ENCODE data around the gene FAM170B.

The FAM170B gene

GRCh38 chr10:49151025-49151445 is 17.2 kb upstream of the FAM170B start:
- peak; percentile 70 for DNase-seq

- peak; percentile 52 for DNase-seq
Measured at GRCh38 chr10:49150426-49150825, 16.6 kb upstream of the FAM170B start.

GRCh38 chr10:49149881-49150280 is 16.1 kb upstream of the FAM170B start:
- no peak for DNase-seq

GRCh38 chr10:49144058-49144720 is 10.4 kb upstream of the FAM170B start:
- DNase-seq = no peak

DNA sequence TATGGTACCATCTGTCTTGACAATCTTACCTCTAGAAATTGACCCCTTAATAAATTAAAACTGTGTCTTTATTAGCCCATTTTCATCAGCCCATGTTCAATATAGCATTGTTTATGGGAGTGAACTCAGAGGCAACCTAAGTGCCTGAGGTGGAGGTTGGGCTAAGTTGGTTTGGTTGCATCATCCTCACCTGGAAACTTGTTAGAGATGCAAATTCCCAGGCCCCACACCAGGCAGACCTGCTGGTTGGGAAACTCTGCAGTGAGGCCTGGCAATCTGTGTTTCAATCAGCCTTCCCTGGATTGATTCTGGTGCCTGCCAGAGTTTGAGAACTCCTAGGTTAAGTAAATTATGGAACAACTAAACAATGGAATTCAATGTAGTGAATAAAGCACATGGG is 9.4 kb upstream of the FAM170B start:
- DNase-seq = no peak

DNA sequence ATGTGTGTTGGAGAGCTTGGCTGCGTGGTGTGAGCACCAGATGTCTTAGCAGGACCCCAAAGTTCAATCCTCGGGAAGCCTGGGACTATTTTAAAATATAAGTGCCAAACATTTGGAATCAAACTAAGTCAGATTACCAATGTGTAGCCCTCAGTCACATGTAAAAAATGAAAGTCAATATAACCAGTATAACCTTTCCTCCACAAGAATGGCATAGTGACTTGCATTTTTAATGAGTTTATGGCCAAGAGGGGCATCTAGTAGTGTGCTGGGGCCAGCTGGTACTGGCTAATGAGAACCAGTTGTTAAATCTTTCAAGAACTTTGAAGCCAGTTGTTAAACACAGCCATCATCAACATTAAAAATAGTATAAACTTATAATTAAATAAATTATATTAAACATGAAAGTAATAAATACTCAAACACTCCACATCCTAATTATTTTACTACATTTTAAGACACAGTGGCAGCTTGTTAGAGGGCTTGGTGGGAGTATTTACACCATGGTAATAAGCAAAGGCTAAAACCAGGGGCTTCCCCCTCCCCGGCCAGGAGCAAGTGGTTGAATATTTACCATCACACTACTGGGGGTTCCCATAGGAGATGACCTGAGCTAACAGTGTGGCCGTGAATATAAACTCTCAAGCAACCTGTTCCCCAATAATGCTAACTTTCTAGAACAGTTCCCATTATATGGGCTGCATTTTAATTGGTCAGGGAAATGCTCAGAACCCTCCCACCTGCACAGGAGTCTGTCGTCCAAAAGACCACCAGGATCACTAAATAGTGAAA is 7.9 kb upstream of the FAM170B start:
- no peak for DNase-seq

DNA sequence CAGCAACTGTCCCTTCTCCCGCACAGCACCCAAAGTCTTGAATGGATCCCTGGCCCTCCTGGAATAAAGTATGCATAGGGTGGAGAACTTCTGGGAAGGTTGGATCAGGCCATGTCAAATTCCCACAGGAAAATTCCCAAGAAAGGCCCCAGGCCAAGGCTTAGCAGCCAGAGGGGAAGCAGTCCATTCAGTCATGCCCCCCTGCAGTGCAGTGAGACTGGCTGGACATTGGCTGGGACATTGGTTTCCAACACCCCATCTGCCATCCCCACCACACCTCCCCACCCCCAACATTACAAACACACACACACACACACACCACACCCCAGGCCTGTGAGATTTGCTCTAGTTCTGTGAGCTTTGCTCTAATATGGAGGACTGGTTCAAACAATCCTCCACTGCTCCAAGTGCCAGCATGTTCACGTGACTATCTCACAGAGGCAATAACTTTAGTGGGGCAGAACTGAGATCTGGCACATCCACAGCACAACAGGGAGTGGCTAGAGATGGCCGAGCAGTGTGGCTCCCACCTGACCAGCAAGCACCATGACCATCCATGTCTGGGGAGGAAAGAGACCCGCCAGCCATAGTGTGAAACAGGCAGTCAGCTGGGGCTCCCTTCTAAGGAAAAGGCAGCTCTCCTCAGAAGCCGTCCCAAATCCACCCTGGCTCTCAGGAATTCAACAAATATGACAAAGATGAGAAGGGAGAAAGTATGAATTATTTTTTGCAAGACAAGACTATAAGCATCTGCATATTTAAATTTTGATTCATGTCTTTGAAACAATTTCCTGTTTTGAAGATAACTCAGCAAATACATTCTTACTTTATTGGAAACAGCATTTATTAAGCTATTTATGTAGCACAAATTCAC is 6.7 kb upstream of the FAM170B start:
- no peak for DNase-seq

- DNase-seq = no peak
Measured at GRCh38 chr10:49139846-49140195, 6.0 kb upstream of the FAM170B start.

- DNase-seq = no peak
Measured at GRCh38 chr10:49139028-49139845, 5.4 kb upstream of the FAM170B start.

- DNase-seq = no peak
Measured at GRCh38 chr10:49138361-49138891, 4.6 kb upstream of the FAM170B start.

DNA sequence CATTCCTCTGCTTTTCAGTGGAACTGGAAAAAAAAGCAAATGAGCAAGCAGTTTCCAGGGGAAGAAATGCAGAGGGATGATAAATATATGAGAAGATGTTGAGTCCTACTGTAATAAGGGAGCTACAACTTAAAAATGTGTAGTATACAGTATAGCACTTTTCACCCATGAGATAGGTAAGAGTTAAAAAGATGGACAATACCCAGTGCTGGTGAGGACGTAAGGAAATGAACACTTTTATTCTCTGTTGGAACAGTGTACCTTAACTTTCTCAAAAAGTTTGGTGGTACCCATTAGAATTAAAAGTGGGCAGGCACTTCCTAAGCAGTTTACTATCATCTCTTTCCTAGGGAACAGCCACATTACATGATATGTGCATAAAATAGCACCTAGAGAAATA is 2.7 kb upstream of the FAM170B start:
- no peak for DNase-seq

GRCh38 chr10:49135575-49136313 is 1.9 kb upstream of the FAM170B start:
- DNase-seq = no peak

GRCh38 chr10:49134327-49134726 is 506 bp upstream of the FAM170B start:
- DNase-seq = no peak

- no peak for DNase-seq
Measured at GRCh38 chr10:49132362-49132737, 1.5 kb downstream of the FAM170B start.

DNA sequence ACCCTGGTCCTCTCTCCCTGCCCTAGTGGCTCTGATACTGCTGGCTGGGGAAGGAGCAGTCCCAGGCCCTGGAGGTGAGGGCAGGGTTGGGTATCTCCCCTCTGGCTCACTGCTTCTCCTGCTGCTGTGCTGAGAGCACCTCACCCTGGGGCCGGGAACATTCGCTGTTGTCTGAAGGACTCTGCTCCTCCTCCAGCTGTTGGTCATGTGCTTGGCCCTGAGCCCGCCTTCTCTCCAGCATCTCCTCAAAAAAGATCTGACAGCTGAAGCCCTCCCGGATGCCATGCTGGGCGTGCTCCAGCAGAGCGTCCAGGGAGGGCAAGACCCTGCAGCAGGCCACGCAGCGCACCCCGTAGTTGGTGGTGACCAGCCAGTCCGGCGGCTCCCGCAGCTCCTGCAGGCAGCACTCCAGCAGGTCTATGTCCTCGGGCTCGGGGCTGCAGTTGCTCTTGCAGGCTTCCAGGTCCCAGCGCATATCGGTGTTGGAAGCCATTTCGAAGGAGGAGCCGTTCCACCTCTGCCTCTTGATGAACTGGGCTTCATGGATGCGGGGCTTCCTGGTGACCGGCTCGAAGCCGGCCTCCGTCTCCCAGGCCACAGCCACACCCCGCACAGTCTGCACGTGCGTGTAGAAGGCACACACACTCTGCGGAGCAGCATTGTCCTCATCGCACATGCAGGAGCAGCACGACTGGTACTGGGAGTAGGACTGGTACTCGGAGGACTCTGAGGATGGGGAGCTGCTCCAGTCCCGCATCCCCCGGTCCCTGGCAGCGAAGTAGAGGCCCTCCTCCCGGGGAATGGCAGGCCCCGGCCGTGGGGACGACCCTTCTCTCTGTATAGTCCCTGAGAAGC is 2.1 kb downstream of the FAM170B start:
- no peak for DNase-seq

- DNase-seq = no peak
Measured at GRCh38 chr10:49129376-49129775, 4.4 kb downstream of the FAM170B start.

DNA sequence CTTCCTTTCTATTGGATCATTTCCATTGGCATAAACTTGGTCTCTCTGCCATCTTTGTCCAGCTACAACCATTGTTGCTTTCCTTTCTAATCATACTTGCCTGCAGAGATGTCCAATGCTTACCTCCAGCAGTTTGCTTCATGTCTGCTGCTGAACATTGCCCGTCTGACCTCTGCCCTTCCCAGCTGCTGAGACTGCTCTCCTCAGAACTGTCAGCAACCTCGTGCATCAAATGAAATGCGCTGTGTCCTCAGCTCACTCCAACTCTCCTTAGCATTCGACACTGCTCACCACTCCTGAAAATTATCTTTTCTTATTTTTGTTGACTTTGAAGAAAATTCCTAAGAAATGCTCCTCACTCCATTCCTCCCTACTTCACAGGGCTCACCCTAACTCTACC is 5.0 kb downstream of the FAM170B start:
- no peak for DNase-seq

DNA sequence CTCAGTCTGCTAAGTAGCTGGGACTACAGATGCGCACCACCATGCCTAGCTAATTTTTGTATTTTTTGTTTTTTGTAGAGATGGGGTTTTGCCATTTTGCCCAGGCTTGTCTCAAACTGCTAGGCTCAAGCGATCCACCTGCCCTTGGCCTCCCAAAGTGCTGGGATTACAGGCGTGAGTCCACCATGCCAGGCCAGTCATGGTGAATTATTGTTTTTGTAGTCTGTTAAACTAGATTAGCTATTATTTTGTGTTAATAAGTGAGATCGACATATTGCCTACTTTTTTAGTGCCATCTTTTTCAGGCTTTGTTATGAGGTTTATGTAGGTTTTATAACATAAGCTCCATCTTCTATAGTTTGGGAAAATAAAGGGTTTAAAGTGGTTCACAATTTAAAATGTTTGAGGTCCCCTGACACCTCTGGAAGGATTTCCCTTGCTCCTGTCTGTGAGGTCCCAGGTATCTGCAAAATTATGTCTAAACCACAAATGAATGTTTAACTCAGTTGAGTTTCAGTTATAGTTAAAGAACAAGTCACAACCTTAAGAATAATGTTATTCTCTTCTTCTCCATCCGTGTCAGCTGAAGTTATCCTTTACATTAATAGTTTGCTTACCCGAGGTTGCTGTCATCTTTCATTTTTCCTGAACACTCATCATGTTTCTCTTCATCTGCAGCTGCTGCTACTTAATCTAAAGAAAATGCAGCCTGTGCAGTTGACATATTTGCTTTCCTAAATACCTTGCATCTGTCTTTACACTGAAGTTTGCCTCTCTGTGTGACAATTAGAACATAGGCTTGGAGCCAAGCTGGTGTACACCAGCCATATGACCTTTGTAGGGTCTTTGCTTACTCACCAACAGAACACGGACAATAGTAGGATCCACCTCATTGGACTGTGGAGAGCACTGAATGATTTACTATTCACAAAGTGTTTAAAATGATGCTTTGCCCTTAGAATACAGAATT is 9.6 kb downstream of the FAM170B start:
- no peak for DNase-seq

GRCh38 chr10:49120911-49121310 is 12.9 kb downstream of the FAM170B start:
- DNase-seq = no peak

- no peak for DNase-seq
Measured at GRCh38 chr10:49119746-49120145, 14.1 kb downstream of the FAM170B start.

Data from NCI-H526 treated with DMSO at 0.1 percent for 48 hours (cell line).